ENCODE measurements around the gene UBA1.
"Not testable (repeated sequence)": the region's sequence is repeated elsewhere in the genome, so short reads cannot be mapped to it uniquely, and the experiment has no call there.

Gene UBA1

GRCh38 chrX:47248576-47248975 lies 54.9 kb downstream of the UBA1 start:
- no peak for DNase-seq (ENCODE audit: low read depth in 4 of 4, low spot score in 1 of 4)

GRCh38 chrX:47250017-47250347 lies 56.4 kb downstream of the UBA1 start:
- no peak for DNase-seq (ENCODE audit: low read depth in 4 of 4, low spot score in 1 of 4)

- not testable (repeated sequence) for DNase-seq (ENCODE audit: low read depth in 4 of 4, low spot score in 1 of 4)
Measured at GRCh38 chrX:47257620-47258019, 64.0 kb downstream of the UBA1 start.
